KMS-11 (cell line): ENCODE data around the gene FOS.

Experiments
- H2AFZ ChIP-seq: fragments of 200-600 bp; sonication (generic); 2 replicates; pipeline ENCODE4 v1.6.1; 2016; ENCODE audit warnings: antibody characterized with exemption, mixed run types, low read depth
- H3K27ac ChIP-seq: fragments of 200-600 bp; sonication (generic); 2 replicates; pipeline ENCODE4 v1.6.1; 2016; ENCODE audit warnings: mild to moderate bottlenecking, mixed run types
- H3K27me3 ChIP-seq: fragments of 200-600 bp; sonication (generic); 2 replicates; pipeline ENCODE4 v1.6.1; 2017; ENCODE audit warnings: mild to moderate bottlenecking, low read depth, mixed run types, moderate library complexity; ENCODE audit not compliant: insufficient read depth
- H3K36me3 ChIP-seq: fragments of 200-600 bp; sonication (generic); 2 replicates; pipeline ENCODE4 v1.6.1; 2017; ENCODE audit warnings: mild to moderate bottlenecking, mixed run types; ENCODE audit not compliant: insufficient read depth
- H3K4me1 ChIP-seq: fragments of 200-600 bp; sonication (generic); 2 replicates; pipeline ENCODE4 v1.6.1; 2016; ENCODE audit warnings: mild to moderate bottlenecking, low read depth, mixed run types; ENCODE audit not compliant: poor library complexity, severe bottlenecking
- H3K4me2 ChIP-seq: fragments of 200-600 bp; sonication (generic); 2 replicates; pipeline ENCODE4 v1.7.0; 2016; ENCODE audit warnings: mild to moderate bottlenecking, mixed run types
- H3K4me3 ChIP-seq: fragments of 200-600 bp; sonication (generic); IDR thresholded peaks from 2 replicates; pipeline ENCODE4 v1.6.1; 2017; ENCODE audit warnings: low read depth, low read length, mixed read lengths; ENCODE audit not compliant: insufficient read depth
- H3K79me2 ChIP-seq: fragments of 200-600 bp; sonication (generic); 2 replicates; pipeline ENCODE4 v1.6.1; 2016; ENCODE audit warnings: low read depth, mixed run types; ENCODE audit not compliant: insufficient read depth
- H3K9ac ChIP-seq: fragments of 200-600 bp; sonication (generic); 2 replicates; pipeline ENCODE4 v1.6.1; 2016; ENCODE audit warnings: mild to moderate bottlenecking, mixed run types
- H4K20me1 ChIP-seq: fragments of 200-600 bp; sonication (generic); 2 replicates; pipeline ENCODE4 v1.6.1; 2016; ENCODE audit warnings: mild to moderate bottlenecking, mixed run types; ENCODE audit not compliant: insufficient read depth
- TF ChIP-seq, protein P1 (sequence below): fragments of 200-600 bp; sonication (generic); conservative IDR thresholded peaks from 2 replicates; pipeline ENCODE4 v1.6.1; 2017; ENCODE audit warnings: low read depth, mild to moderate bottlenecking, antibody characterized with exemption, low read length, moderate library complexity, mixed read lengths

The FOS gene

DNA sequence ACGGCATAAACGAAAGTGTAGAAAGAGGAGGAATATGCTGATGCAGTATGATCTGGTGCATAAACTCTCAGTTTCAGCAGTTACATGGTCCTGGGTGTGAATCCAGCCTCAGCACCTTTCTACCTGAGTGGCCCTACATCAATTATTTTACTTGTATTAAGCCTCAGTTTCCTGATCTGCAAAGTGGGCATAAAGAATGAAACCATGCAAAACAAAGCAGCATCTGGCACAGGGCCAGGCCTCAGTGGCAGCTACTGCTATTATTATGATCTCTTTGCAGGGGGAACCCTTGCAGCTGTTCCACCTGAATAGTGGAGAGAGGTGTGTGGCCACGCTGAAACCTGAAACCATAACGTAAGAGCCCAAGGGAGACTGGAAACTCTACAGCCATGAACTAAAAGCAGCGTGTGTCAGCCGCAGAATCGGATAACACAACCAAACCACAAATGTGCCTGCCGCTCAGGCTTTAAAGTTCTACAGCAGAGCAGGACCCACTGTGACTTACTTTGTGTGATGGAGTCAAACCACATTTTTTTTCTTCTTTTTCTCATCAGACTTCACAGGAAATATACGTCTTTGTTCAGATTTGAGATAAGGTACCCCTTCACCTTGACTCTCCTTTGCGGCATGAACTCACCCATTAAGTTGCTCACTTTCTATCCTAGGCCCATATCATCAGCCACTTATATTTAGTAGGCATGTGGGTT lies 29.2 kb upstream of the FOS start:
- Histone ChIP-seq H3K4me2 (peak overlapping the region; percentile 71; the same call in 1 of the 2 replicates), H4K20me1 (no peaks in the 10 kb centered on the region), H2AFZ (no peak overlapping the region), H3K4me1 (peaks cover 43% of the 10 kb centered on the region), H3K27me3 (peaks cover 18% of the 10 kb centered on the region; the same call in 1 of the 2 replicates), H3K79me2 (no peaks in the 10 kb centered on the region), H3K9ac (no peak overlapping the region), H3K4me3 (no peak overlapping the region), H3K36me3 (no peaks in the 10 kb centered on the region), H3K27ac (peak overlapping the region; percentile 69)
- TF ChIP-seq, protein P1, sequence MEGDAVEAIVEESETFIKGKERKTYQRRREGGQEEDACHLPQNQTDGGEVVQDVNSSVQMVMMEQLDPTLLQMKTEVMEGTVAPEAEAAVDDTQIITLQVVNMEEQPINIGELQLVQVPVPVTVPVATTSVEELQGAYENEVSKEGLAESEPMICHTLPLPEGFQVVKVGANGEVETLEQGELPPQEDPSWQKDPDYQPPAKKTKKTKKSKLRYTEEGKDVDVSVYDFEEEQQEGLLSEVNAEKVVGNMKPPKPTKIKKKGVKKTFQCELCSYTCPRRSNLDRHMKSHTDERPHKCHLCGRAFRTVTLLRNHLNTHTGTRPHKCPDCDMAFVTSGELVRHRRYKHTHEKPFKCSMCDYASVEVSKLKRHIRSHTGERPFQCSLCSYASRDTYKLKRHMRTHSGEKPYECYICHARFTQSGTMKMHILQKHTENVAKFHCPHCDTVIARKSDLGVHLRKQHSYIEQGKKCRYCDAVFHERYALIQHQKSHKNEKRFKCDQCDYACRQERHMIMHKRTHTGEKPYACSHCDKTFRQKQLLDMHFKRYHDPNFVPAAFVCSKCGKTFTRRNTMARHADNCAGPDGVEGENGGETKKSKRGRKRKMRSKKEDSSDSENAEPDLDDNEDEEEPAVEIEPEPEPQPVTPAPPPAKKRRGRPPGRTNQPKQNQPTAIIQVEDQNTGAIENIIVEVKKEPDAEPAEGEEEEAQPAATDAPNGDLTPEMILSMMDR = no peak

GRCh38 chr14:75249958-75250336 lies 28.7 kb upstream of the FOS start:
- TF ChIP-seq, protein P1 = no peak
- H3K27ac ChIP-seq = peak overlapping the region; percentile 69
- H3K79me2 ChIP-seq = no peaks in the 10 kb centered on the region
- no peaks in the 10 kb centered on the region for H4K20me1 ChIP-seq
- no peak overlapping the region for H3K4me3 ChIP-seq
- H3K9ac ChIP-seq = no peak overlapping the region
- peaks cover 14% of the 10 kb centered on the region; the same call in 1 of the 2 replicates for H3K27me3 ChIP-seq
- H3K36me3 ChIP-seq = no peaks in the 10 kb centered on the region
- no peak overlapping the region for H2AFZ ChIP-seq
- peaks cover 43% of the 10 kb centered on the region for H3K4me1 ChIP-seq
- H3K4me2 ChIP-seq = peak overlapping the region; percentile 71

DNA sequence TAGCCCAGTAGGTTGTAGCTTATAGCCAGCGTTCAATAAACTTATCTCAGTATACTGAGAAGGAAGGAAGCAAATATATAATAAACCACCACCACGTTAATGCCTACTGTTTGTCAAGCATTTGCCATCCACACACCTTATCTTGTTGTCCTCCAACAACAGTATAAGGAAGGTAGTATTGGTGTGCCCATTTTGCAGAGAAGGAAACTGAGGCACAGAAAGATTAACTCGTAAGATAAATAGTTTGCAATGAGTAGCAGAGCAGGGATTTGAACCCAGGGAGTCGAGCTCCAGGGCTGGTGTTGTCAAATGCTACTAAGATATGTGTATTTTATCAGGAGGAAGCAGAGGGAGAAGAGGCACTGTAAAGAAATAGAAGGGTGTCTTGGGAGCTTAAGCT lies 27.8 kb upstream of the FOS start:
- H3K4me3 ChIP-seq = no peak overlapping the region
- no peak overlapping the region for H3K27ac ChIP-seq
- peaks cover 51% of the 10 kb centered on the region for H3K4me1 ChIP-seq
- H4K20me1 ChIP-seq = no peaks in the 10 kb centered on the region
- TF ChIP-seq, protein P1 = no peak
- no peaks in the 10 kb centered on the region for H3K36me3 ChIP-seq
- H3K9ac ChIP-seq = no peak overlapping the region
- peak overlapping the region; percentile 71 for H3K4me2 ChIP-seq
- peaks cover 12% of the 10 kb centered on the region; the same call in 1 of the 2 replicates for H3K27me3 ChIP-seq
- no peaks in the 10 kb centered on the region for H3K79me2 ChIP-seq
- no peak overlapping the region for H2AFZ ChIP-seq

DNA sequence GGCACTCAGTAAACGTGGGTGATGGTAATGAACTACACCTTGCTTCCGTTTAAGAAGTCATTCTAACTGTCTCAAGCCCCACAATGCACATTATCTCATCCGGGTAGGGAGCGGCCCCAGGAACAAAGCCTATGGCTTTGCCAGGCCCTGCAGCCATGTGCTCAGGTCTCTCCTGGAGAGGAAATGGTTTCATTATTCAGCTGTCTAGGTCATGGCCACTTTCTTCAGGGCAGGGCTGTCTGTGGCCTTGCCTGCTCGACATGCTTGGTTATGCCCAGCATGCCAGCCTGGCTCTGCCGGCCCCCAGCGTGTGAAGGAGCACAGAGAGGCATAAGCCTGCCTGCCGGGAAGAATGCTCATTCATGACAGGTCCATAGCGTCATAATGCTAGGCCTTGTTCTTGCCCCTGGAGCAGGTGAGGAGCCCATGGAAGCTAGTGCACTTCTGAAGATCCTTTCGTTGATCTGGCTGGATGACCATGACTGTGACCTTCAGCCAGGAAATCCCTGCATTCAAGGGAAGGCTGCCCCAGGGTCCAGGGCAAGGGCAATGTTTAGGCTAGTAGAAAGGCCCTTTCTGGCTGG lies 26.3 kb upstream of the FOS start:
- Histone ChIP-seq H3K4me1 (peaks cover 53% of the 10 kb centered on the region), H3K27ac (no peak overlapping the region)
- TF ChIP-seq, protein P1 = no peak

More for the DNA sequence above, 26.3 kb upstream of the FOS start:
- H3K36me3 ChIP-seq = no peaks in the 10 kb centered on the region
- no peak overlapping the region for H3K9ac ChIP-seq
- no peak overlapping the region for H2AFZ ChIP-seq
- H3K79me2 ChIP-seq = no peaks in the 10 kb centered on the region
- peaks cover 4% of the 10 kb centered on the region; the same call in 1 of the 2 replicates for H3K27me3 ChIP-seq
- H3K4me3 ChIP-seq = no peak overlapping the region
- no peaks in the 10 kb centered on the region for H4K20me1 ChIP-seq
- no peak overlapping the region for H3K4me2 ChIP-seq
